GM21529 (cell line): Measurements from ENCODE around the gene PDCD10.

Experiments
- ATAC-seq: cut with Tn5 transposase; IDR thresholded peaks from one replicate; pipeline ENCODE4 v1.9.1; 2021; ENCODE audit not compliant: unreplicated experiment

The PDCD10 gene

GRCh38 chr3:167684388-167684993, 50.2 kb downstream of the PDCD10 start:
- ATAC-seq = peak; percentile 87

GRCh38 chr3:167679526-167679925, 55.2 kb downstream of the PDCD10 start:
- ATAC-seq = no peak

- no peak for ATAC-seq
Measured at GRCh38 chr3:167675848-167676247, 58.8 kb downstream of the PDCD10 start.

GRCh38 chr3:167673221-167673620, 61.5 kb downstream of the PDCD10 start:
- ATAC-seq = no peak

- no peak for ATAC-seq
Measured at GRCh38 chr3:167671878-167672427, 62.7 kb downstream of the PDCD10 start.

- no peak for ATAC-seq
Measured at GRCh38 chr3:167669699-167670098, 65.0 kb downstream of the PDCD10 start.

GRCh38 chr3:167668651-167669050, 66.0 kb downstream of the PDCD10 start:
- ATAC-seq = no peak

- ATAC-seq = no peak
Measured at GRCh38 chr3:167666563-167666962, 68.1 kb downstream of the PDCD10 start.

GRCh38 chr3:167662919-167663400, 71.7 kb downstream of the PDCD10 start:
- ATAC-seq = no peak

GRCh38 chr3:167657684-167658225, 76.9 kb downstream of the PDCD10 start:
- no peak for ATAC-seq

GRCh38 chr3:167656821-167657220, 77.9 kb downstream of the PDCD10 start:
- no peak for ATAC-seq

- peak; percentile 44 for ATAC-seq
Measured at GRCh38 chr3:167653760-167654159, 80.9 kb downstream of the PDCD10 start, which contains the start of gene WDR49. WDR49 (minus strand) TSS chr3:167653942; CDS start chr3:167653425, 517 bp downstream.

- no peak for ATAC-seq
Measured at GRCh38 chr3:167653155-167653554, 81.5 kb downstream of the PDCD10 start.

GRCh38 chr3:167651826-167652225, 82.9 kb downstream of the PDCD10 start:
- ATAC-seq = no peak

GRCh38 chr3:167650459-167650858, 84.2 kb downstream of the PDCD10 start:
- ATAC-seq = no peak

GRCh38 chr3:167649746-167650145, 84.9 kb downstream of the PDCD10 start:
- no peak for ATAC-seq

- no peak for ATAC-seq
Measured at GRCh38 chr3:167644611-167645010, 90.1 kb downstream of the PDCD10 start.
